ENCODE data around the gene ZNF358.

ZNF358 gene

DNA sequence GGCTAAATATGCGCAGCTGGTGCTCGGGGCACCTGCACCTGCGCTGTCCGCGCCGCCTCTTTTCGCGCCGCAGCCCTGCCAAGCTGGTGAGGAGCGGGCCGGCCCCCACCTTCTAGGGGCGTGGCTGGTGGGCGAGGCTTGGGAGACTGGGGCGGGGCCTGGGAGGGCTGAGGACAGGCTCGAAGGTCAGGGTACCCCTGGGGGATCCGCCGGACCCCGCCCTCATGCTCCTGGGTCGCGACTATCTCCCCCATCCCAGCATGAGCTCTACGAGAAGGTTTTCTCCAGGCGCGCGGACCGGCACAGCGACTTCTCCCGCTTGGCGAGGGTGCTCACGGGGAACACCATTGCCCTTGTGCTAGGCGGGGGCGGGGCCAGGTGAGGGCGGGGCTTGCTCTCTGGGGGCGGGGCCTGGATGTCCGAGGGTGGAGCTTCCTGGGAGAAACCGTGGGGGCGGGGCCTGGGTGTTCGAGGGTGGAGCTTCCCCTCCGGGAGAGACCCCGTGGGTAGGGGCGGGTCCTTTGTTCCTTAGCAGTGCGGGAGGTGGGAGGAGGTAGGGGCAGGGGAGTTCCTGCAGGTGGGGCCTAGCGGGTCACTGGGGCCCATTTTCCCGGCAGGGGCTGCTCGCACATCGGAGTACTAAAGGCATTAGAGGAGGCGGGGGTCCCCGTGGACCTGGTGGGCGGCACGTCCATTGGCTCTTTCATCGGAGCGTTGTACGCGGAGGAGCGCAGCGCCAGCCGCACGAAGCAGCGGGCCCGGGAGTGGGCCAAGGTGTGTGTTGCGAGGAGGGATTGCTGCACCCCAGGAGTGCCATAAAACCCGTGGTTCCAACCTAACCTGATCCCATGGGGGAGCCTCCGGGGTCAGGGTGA lies 39.3 kb downstream of the ZNF358 start:
- DNase-seq (ENCODE audit: low spot score) (no peak), FAIRE-seq (no peak)

DNA sequence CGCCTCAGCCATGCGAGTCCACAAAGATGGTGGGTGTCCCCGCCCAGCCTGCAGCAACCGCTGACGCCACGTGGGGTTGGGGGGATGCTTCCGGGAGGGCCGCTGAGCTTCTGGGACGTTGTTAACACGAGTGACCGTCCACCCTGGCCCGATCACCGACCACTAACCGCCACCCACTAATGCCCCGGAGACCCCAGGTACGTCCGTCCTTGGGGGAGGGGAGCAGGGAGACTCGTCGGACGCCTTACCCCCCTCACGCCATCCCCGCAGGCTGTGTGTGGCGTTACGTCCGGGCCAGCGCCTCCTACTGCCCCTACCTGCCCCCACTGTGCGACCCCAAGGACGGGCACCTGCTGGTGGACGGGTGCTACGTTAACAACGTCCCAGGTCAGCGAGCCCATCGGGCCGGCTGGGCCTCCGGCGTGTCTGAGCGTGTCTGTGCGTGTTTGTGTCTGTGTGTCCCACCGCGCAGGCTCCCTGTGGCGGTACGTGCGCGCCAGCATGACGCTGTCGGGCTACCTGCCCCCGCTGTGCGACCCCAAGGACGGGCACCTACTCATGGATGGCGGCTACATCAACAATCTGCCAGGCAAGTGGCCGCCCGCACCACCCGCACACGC lies 40.9 kb downstream of the ZNF358 start:
- DNase-seq (ENCODE audit: low spot score) (no peak), FAIRE-seq (no peak)

- FAIRE-seq (no peak), DNase-seq (ENCODE audit: low spot score) (no peak)
Observed at GRCh38 chr19:7558667-7559066, 42.8 kb downstream of the ZNF358 start.

- FAIRE-seq = no peak
- no peak for DNase-seq (ENCODE audit: low spot score)
Observed at GRCh38 chr19:7559102-7559501, 43.2 kb downstream of the ZNF358 start.

DNA sequence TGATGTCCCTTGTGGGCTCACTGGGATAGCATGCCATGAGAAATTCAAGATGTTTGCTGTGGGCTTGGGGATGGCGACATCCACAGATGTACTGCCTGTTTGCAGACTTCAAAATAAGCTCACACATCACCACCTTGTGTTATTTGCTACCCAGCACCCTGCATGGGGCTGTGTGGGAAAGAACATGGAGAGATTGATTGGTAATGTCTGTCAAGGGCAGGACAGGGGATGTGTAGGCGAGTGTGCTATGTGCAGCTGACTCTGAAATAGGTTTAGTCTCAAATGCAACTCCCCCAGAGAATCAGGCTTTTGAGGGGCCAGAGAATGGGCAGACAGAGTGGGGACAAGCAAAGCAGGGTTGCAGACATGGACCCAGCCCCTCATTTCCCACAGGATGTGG lies 44.4 kb downstream of the ZNF358 start:
- FAIRE-seq = no peak
- DNase-seq (ENCODE audit: low spot score) = no peak

DNA sequence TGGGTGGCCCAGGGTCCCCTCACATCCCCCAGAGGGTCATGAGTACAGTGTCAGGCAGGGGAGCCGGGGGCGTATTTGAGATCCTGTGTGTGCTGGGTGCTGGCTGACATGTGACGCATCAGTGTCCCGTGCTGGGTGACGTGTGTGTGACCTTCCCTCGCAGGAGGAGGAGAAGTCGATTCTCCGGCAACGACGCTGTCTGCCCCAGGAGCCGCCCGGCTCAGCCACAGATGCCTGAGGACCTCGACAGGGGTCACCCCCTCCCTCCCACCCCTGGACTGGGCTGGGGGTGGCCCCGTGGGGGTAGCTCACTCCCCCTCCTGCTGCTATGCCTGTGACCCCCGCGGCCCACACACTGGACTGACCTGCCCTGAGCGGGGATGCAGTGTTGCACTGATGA lies 45.4 kb downstream of the ZNF358 start:
- FAIRE-seq (no peak), DNase-seq (ENCODE audit: low spot score) (no peak)

DNA sequence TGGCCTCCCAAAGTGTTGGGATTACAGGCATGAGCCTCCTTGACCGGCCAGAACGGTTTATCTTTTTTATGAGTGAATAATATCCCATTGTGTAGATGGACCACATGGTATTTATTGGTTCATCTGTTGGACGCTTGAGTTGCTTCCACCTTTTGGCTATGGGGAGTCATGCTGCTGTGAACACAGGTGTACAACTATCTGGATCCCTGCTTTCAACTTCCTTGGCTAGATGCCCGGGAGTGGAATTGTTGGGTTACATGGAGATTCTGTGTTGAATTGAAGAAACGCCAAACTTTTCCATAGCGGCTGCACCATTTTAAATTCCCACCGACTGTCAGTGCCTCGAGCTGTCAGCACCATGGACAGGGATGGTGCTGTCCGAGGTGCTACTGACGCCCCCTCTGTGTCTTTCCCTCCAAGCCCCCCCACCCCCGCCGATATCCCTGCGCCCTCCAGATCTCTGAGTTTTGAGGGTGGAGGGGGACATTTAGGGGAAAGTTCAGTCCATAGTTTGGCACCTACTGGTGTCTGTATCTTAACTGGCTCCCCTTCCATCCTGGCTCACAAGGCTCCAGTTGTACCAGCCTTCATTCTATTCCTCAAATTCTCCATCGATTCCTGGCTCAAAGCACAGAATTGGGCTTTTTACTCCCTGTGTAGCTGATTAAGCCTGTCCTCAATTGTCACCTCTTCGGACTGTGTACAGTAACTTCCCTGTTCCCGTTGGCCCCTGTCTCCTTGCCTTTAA lies 46.9 kb downstream of the ZNF358 start:
- DNase-seq (ENCODE audit: low spot score) = no peak
- no peak for FAIRE-seq

DNA sequence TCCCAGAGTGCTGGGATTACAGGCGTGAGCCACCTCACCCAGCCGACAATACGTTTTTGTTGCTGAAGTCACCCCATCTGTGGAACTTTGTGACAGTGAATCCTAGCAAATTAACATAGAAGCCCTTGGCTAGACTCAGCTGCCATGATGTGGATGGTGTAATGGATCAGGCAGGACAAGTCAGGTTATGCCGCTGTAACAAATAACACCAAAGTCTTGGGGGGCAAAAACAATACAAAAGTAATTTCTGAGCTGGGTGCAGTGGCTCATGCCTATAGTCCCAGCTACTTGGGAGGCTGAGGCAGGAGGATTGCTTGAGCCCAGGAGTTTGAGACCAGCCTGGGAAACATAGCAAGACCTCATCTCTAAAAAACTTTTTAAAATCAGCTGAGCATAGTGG lies 49.0 kb downstream of the ZNF358 start:
- DNase-seq (ENCODE audit: low spot score) (no peak), FAIRE-seq (no peak)

- FAIRE-seq (no peak), DNase-seq (ENCODE audit: low spot score) (no peak)
Observed at GRCh38 chr19:7565332-7565731, 49.4 kb downstream of the ZNF358 start.
